ENCODE measurements around the gene NTM. TPM values are rescaled to one million over a fixed set of nuclear protein-coding genes. Genes with fewer than 3 reads are reported as not detected.
"Not testable (repeated sequence)": the region's sequence is repeated elsewhere in the genome, so short reads cannot be mapped to it uniquely, and the experiment has no call there.

The NTM gene
- total RNA-seq, 1 experiment from 2014 or later: 16.4 TPM

- peaks cover 15% of the 10 kb centered on the region for H3K4me1 Mint-ChIP-seq
- no peaks in the 10 kb centered on the region for H3K27me3 Mint-ChIP-seq (ENCODE audit: low read depth)
- no peak for DNase-seq (ENCODE audit: low spot score)
- TF ChIP-seq GRHL2 (CRISPR knock-in tag; IDR thresholded peaks at IDR 0.05; ENCODE audit: insufficient replicate concordance, severe bottlenecking) (no peak), ATF2 (CRISPR knock-in tag; IDR thresholded peaks at IDR 0.05; ENCODE audit: borderline replicate concordance, low read depth) (no peak), SOX15 (CRISPR knock-in tag; IDR thresholded peaks at IDR 0.05) (no peak), IRF2 (CRISPR knock-in tag; IDR thresholded peaks at IDR 0.05; ENCODE audit: borderline replicate concordance, low read depth) (no peak)
- no peak overlapping the region for H3K4me3 Mint-ChIP-seq
- no peak for ATAC-seq
- no peaks in the 10 kb centered on the region for H3K9me3 Mint-ChIP-seq
- POLR2A ChIA-PET: no interaction called here
- no peak overlapping the region for H3K27ac Mint-ChIP-seq
- H3K36me3 Mint-ChIP-seq: no peaks in the 10 kb centered on the region
- CTCF ChIA-PET: interaction anchor here (0.8 kb wide), 1 partner anchor 264 kb away, joined by 4 read pairs; no protein-coding TSS in a partner anchor
Measured at GRCh38 chr11:131328843-131329242, 41.6 kb upstream of the NTM start.

GRCh38 chr11:131331010-131331409 is 39.4 kb upstream of the NTM start:
- no peak for DNase-seq (ENCODE audit: low spot score)
- H3K27ac Mint-ChIP-seq: no peak overlapping the region
- TF ChIP-seq CTCF (IDR thresholded peaks at IDR 0.05): no peak
- CTCF ChIA-PET: interaction anchor here (1.0 to 1.3 kb wide), 2 partner anchors 70 to 260 kb away, joined by 3 read pairs; no protein-coding TSS in a partner anchor
- POLR2A ChIA-PET: no interaction called here
- no peaks in the 10 kb centered on the region for H3K27me3 Mint-ChIP-seq (ENCODE audit: low read depth)
- H3K36me3 Mint-ChIP-seq: no peaks in the 10 kb centered on the region
- peaks cover 15% of the 10 kb centered on the region for H3K4me1 Mint-ChIP-seq
- H3K9me3 Mint-ChIP-seq: no peaks in the 10 kb centered on the region
- no peak overlapping the region for H3K4me3 Mint-ChIP-seq
- ATAC-seq: no peak

GRCh38 chr11:131331546-131331945 is 38.9 kb upstream of the NTM start:
- no peak overlapping the region for H3K27ac Mint-ChIP-seq

GRCh38 chr11:131334601-131335000 is 35.8 kb upstream of the NTM start:
- Mint-ChIP-seq H3K4me1 (peaks cover 14% of the 10 kb centered on the region), H3K27me3 (ENCODE audit: low read depth) (no peaks in the 10 kb centered on the region), H3K27ac (no peak overlapping the region), H3K9me3 (no peaks in the 10 kb centered on the region), H3K4me3 (no peak overlapping the region), H3K36me3 (no peaks in the 10 kb centered on the region)
- ChIA-PET POLR2A (no interaction called here), CTCF (no interaction called here)
- TF ChIP-seq SP1 (CRISPR knock-in tag; conservative IDR thresholded peaks at IDR 0.05) (no peak), NFYB (CRISPR knock-in tag; conservative IDR thresholded peaks at IDR 0.05; ENCODE audit: low read depth) (no peak), TEAD4 (CRISPR knock-in tag; IDR thresholded peaks at IDR 0.05) (no peak), USF1 (CRISPR knock-in tag; IDR thresholded peaks at IDR 0.05) (no peak), ELF4 (CRISPR knock-in tag; IDR thresholded peaks at IDR 0.05; ENCODE audit: low read depth) (no peak), PRRX2 (CRISPR knock-in tag; IDR thresholded peaks at IDR 0.05) (no peak), TCF7 (CRISPR knock-in tag; IDR thresholded peaks at IDR 0.05; ENCODE audit: low read depth) (no peak), USF2 (CRISPR knock-in tag; IDR thresholded peaks at IDR 0.05) (no peak)
- ATAC-seq: no peak
- no peak for DNase-seq (ENCODE audit: low spot score)

More at GRCh38 chr11:131331546-131331945, 38.9 kb upstream of the NTM start:
- H3K4me1 Mint-ChIP-seq: peaks cover 15% of the 10 kb centered on the region
- no peaks in the 10 kb centered on the region for H3K27me3 Mint-ChIP-seq (ENCODE audit: low read depth)
- H3K36me3 Mint-ChIP-seq: no peaks in the 10 kb centered on the region
- no peak overlapping the region for H3K4me3 Mint-ChIP-seq
- no peak for DNase-seq (ENCODE audit: low spot score)
- CTCF ChIA-PET: interaction anchor here (1.0 to 1.3 kb wide), 2 partner anchors 69 to 261 kb away, joined by 3 read pairs; no protein-coding TSS in a partner anchor
- H3K9me3 Mint-ChIP-seq: no peaks in the 10 kb centered on the region
- no peak; the same call in 1 of the 2 replicates for ATAC-seq
- TF ChIP-seq ESRRA (CRISPR knock-in tag; IDR thresholded peaks at IDR 0.05; ENCODE audit: borderline replicate concordance): no peak
- no peak for TF ChIP-seq CTCF (IDR thresholded peaks at IDR 0.05)
- no peak for TF ChIP-seq MAX (CRISPR knock-in tag; IDR thresholded peaks at IDR 0.05)
- TF ChIP-seq MLX (CRISPR knock-in tag; IDR thresholded peaks at IDR 0.05): no peak
- POLR2A ChIA-PET: no interaction called here

GRCh38 chr11:131341900-131342299 is 28.5 kb upstream of the NTM start:
- H3K27me3 Mint-ChIP-seq (ENCODE audit: low read depth); H3K4me3 Mint-ChIP-seq; ATAC-seq; H3K4me1 Mint-ChIP-seq; H3K36me3 Mint-ChIP-seq; H3K27ac Mint-ChIP-seq; H3K9me3 Mint-ChIP-seq; POLR2A ChIA-PET; DNase-seq (ENCODE audit: low spot score); CTCF ChIA-PET: not testable (repeated sequence)
